ENCODE data around the gene TBX21.
"Not testable (repeated sequence)": the region's sequence is repeated elsewhere in the genome, so short reads cannot be mapped to it uniquely, and the experiment has no call there.

Gene TBX21

DNA sequence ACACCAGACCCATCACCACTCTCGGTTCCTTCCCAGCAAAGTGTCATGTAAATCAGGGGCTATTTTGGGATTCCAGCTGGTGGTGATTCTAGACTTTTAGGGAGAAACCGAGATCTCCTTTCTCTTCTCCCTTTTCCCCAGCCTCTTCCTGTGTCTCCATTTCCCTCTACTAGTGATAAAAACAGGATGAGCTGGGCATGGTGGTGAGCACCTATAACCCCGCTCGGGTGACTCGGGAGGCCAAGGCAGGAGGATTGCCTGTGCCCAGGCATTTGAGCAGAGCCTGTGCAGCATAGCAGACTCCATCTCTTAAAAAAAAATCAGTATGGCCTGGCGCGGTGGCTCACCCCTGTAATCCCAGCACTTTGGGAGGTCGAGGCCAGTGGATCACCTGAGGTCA lies 6.1 kb downstream of the TBX21 start:
- no peak for DNase-seq
- H3K27me3 ChIP-seq: peaks cover 0 to 54% of the 10 kb centered on the region in 2 donors
- H3K4me1 ChIP-seq: peaks cover 0 to under 1% (median 0%) of the 10 kb centered on the region in 4 donors
- H3K9me3 ChIP-seq: no peaks in the 10 kb centered on the region
- no peak overlapping the region for H3K4me3 ChIP-seq
- TF ChIP-seq, protein P1, sequence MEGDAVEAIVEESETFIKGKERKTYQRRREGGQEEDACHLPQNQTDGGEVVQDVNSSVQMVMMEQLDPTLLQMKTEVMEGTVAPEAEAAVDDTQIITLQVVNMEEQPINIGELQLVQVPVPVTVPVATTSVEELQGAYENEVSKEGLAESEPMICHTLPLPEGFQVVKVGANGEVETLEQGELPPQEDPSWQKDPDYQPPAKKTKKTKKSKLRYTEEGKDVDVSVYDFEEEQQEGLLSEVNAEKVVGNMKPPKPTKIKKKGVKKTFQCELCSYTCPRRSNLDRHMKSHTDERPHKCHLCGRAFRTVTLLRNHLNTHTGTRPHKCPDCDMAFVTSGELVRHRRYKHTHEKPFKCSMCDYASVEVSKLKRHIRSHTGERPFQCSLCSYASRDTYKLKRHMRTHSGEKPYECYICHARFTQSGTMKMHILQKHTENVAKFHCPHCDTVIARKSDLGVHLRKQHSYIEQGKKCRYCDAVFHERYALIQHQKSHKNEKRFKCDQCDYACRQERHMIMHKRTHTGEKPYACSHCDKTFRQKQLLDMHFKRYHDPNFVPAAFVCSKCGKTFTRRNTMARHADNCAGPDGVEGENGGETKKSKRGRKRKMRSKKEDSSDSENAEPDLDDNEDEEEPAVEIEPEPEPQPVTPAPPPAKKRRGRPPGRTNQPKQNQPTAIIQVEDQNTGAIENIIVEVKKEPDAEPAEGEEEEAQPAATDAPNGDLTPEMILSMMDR (IDR thresholded peaks at IDR 0.05): no peak
- intact Hi-C loops (cut with DNase I; ENCODE audit: low total_unique reads): no loop called here
- H3K27ac ChIP-seq: no peak overlapping the region
- no peaks in the 10 kb centered on the region for H3K36me3 ChIP-seq

GRCh38 chr17:47739945-47740344 lies 6.9 kb downstream of the TBX21 start:
- H3K36me3 ChIP-seq; H3K4me3 ChIP-seq; H3K27ac ChIP-seq; H3K9me3 ChIP-seq; intact Hi-C loops (cut with DNase I; ENCODE audit: low total_unique reads); H3K4me1 ChIP-seq; DNase-seq: not testable (repeated sequence)
- peaks cover 0 to 55% of the 10 kb centered on the region in 2 donors for H3K27me3 ChIP-seq

GRCh38 chr17:47741109-47741792 lies 8.2 kb downstream of the TBX21 start:
- Histone ChIP-seq H3K27me3 (peaks cover 0 to 58% of the 10 kb centered on the region in 2 donors), H3K9me3 (no peaks in the 10 kb centered on the region), H3K36me3 (no peaks in the 10 kb centered on the region), H3K4me3 (no peak overlapping the region), H3K27ac (no peak overlapping the region), H3K4me1 (no peaks in the 10 kb centered on the region)
- no peak for DNase-seq
- intact Hi-C loops (cut with DNase I; ENCODE audit: low total_unique reads): no loop called here
- TF ChIP-seq, protein P1 (IDR thresholded peaks at IDR 0.05): no peak

DNA sequence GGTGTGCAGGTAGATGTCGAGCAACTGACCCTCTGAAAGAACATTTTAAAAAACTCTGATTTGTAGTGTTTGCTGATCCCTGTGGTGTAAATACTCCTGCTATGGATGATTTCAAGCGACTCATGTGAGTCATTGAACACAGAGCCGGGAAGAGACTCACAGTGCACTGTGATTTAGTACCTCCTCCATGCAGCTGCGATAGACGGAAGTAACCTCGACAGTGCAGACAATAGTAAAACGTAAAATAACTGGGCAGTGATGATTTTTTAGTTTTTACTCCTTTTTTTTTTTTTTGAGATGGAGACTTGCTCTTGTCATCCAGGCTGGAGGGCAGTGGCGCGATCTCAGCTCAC lies 8.7 kb downstream of the TBX21 start:
- Histone ChIP-seq H3K27me3 (peaks cover 0 to 58% of the 10 kb centered on the region in 2 donors), H3K36me3 (no peaks in the 10 kb centered on the region), H3K4me3 (no peak overlapping the region), H3K27ac (no peak overlapping the region), H3K4me1 (no peaks in the 10 kb centered on the region), H3K9me3 (no peaks in the 10 kb centered on the region)
- intact Hi-C loops (cut with DNase I; ENCODE audit: low total_unique reads): no loop called here
- no peak for DNase-seq
- TF ChIP-seq, protein P1 (IDR thresholded peaks at IDR 0.05): no peak

DNA sequence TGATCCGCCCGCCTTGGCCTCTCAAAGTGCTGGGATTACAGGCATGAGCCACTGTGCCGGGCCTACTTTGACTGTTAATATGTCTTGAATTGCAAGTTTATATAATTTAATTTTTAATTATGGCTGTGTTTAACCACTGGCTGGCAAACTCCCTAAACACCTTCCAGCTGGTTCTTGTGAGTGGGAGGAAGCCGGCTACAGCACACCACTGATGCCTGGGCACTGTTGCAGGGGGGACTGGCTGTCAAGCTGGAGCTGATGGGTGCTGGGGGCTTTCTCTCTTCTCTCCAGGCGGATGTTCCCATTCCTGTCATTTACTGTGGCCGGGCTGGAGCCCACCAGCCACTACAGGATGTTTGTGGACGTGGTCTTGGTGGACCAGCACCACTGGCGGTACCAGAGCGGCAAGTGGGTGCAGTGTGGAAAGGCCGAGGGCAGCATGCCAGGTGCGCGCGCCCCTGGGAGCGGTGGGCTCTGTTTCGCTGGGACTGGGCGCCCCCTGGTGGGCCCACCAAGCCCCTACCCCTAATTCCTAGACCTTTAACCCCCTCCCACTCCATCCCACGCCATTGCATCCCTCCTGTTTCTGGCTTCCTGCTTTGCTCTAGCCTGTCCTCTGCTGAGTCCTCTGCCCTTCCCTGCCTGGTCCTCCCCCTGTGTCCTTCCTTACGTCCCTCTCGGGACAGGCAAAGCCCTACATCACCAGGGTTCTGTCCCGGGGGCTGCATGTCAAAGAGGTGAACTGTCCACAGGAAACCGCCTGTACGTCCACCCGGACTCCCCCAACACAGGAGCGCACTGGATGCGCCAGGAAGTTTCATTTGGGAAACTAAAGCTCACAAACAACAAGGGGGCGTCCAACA lies 9.5 kb downstream of the TBX21 start:
- Histone ChIP-seq H3K27ac (no peak overlapping the region), H3K9me3 (no peaks in the 10 kb centered on the region), H3K4me1 (no peaks in the 10 kb centered on the region), H3K4me3 (no peak overlapping the region), H3K36me3 (no peaks in the 10 kb centered on the region), H3K27me3 (peaks cover 0 to 61% of the 10 kb centered on the region in 2 donors)
- TF ChIP-seq, protein P1 (IDR thresholded peaks at IDR 0.05): no peak
- DNase-seq: no peak
- intact Hi-C loops (cut with DNase I; ENCODE audit: low total_unique reads): no loop called here

All from tibial artery (tissue), 4 donors.